ENCODE data around the gene REM2. TPM values are rescaled to one million over a fixed set of nuclear protein-coding genes. Genes with fewer than 3 reads are reported as not detected.

The REM2 gene
- total RNA-seq, 1 experiment from 2014 or later = not detected

DNA sequence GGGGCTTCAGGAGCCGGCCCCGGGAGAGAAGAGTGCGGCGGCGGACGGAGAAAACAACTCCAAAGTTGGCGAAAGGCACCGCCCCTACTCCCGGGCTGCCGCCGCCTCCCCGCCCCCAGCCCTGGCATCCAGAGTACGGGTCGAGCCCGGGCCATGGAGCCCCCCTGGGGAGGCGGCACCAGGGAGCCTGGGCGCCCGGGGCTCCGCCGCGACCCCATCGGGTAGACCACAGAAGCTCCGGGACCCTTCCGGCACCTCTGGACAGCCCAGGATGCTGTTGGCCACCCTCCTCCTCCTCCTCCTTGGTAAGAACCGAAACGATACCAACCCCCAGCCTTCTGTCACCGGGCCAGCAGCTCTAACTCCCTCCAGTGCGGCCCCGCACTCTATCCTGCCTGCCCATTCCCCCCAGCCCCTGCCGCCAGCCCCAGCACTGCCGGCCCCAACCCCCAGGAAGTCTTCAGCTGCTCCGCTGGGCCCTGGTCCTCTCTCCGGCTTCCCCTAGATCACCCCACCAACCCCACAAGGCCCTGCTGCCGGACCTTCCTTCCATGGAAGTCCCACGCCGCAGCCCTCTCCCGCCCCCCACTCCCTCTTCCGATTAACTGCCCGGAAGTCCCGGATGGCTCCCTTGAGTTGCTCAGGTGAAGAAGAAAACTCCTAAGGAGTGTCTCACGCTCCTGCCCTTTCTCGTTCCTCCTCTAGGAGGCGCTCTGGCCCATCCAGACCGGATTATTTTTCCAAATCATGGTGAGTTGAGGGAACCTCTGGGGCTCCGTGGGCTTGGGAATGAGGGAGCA, 10.8 kb upstream of the REM2 start:
- BruUV-seq (replicated peaks) = no TSS peak
- intact Hi-C loops (cut with micrococcal nuclease; ENCODE audit: unreplicated experiment) = no loop called here
- Histone ChIP-seq H3K4me3 (ENCODE audit: low read depth, low read length, poor library complexity, severe bottlenecking) (peak overlapping the region; percentile 96), H3K27me3 (replicated peaks; ENCODE audit: insufficient read depth, low read depth, low read length, poor library complexity) (no peaks in the 10 kb centered on the region), H3K4me1 (ENCODE audit: insufficient read depth, low read length, poor library complexity, severe bottlenecking) (peaks cover 12% of the 10 kb centered on the region), H3K27ac (ENCODE audit: low read depth, low read length, poor library complexity, severe bottlenecking) (peak overlapping the region; percentile 75), H3K9me3 (ENCODE audit: low read depth, low read length, poor library complexity, severe bottlenecking) (no peaks in the 10 kb centered on the region), H3K36me3 (ENCODE audit: insufficient read depth, low read length, poor library complexity, severe bottlenecking) (no peaks in the 10 kb centered on the region)
- TF ChIP-seq CTCF (conservative IDR thresholded peaks at IDR 0.05; ENCODE audit: low read depth, low read length) (peak; percentile 97), EZH2 (IDR thresholded peaks at IDR 0.05; ENCODE audit: borderline replicate concordance, low read depth, low read length, poor library complexity, severe bottlenecking) (no peak)
- ChIA-PET POLR2A (ENCODE audit: low non-redundant PET) (no interaction called here), CTCF (interaction anchor here (0.5 to 1.2 kb wide), 9 partner anchors 11 to 483 kb away, joined by 3 to 10 read pairs (median 4); partner anchors contain the start of genes PRMT5 and REM2)
- peak; percentile 83 for DNase-seq (ENCODE audit: low spot score)

DNA sequence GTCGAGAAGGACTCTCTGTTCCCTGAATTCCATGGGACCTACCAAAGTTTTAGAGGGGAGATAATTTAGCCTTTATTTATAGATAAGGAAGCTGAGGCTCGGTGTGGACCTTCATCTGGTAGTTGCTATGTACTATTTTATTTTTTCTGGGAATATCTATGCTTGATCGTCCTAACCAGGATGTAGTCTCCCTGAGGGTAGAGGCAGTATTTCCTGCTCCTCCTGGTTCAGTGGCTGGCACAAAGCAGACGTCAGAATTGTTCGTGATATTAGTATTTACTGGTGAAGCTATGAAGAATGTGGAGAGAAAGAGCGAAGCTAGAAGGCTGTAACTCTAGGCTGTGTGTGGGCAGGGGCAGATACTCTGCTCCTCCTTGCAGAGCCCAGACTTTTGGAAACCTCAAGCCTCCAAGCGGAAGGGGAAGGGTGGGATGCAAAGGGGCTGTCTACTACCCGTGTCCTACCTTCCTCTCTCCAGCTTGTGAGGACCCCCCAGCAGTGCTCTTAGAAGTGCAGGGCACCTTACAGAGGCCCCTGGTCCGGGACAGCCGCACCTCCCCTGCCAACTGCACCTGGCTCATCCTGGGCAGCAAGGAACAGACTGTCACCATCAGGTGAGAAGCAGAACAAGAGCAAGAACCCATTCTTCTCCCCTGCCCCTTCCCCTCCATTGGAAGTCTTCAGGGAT, 10.0 kb upstream of the REM2 start:
- peaks cover 12% of the 10 kb centered on the region for H3K4me1 ChIP-seq (ENCODE audit: insufficient read depth, low read length, poor library complexity, severe bottlenecking)
- no peaks in the 10 kb centered on the region for H3K36me3 ChIP-seq (ENCODE audit: insufficient read depth, low read length, poor library complexity, severe bottlenecking)
- no peak for DNase-seq (ENCODE audit: low spot score)
- BruUV-seq (replicated peaks) = no TSS peak
- ChIA-PET CTCF (interaction anchor here (0.5 to 1.1 kb wide), 8 partner anchors 14 to 484 kb away, joined by 3 to 10 read pairs (median 4); partner anchors contain the start of gene PRMT5), POLR2A (ENCODE audit: low non-redundant PET) (interaction anchor here (0.5 kb wide), 1 partner anchor 21 kb away, joined by 3 read pairs; no protein-coding TSS in a partner anchor)
- H3K4me3 ChIP-seq (ENCODE audit: low read depth, low read length, poor library complexity, severe bottlenecking) = peak overlapping the region; percentile 96
- TF ChIP-seq CTCF (conservative IDR thresholded peaks at IDR 0.05; ENCODE audit: low read depth, low read length) = no peak
- no peak for TF ChIP-seq EZH2 (IDR thresholded peaks at IDR 0.05; ENCODE audit: borderline replicate concordance, low read depth, low read length, poor library complexity, severe bottlenecking)
- intact Hi-C loops (cut with micrococcal nuclease; ENCODE audit: unreplicated experiment) = no loop called here
- H3K27ac ChIP-seq (ENCODE audit: low read depth, low read length, poor library complexity, severe bottlenecking) = no peak overlapping the region
- no peaks in the 10 kb centered on the region for H3K9me3 ChIP-seq (ENCODE audit: low read depth, low read length, poor library complexity, severe bottlenecking)
- no peaks in the 10 kb centered on the region for H3K27me3 ChIP-seq (replicated peaks; ENCODE audit: insufficient read depth, low read depth, low read length, poor library complexity)

GRCh38 chr14:22875003-22875747, 7.8 kb upstream of the REM2 start:
- peaks cover 12% of the 10 kb centered on the region for H3K4me1 ChIP-seq (ENCODE audit: insufficient read depth, low read length, poor library complexity, severe bottlenecking)
- BruUV-seq (replicated peaks) = no TSS peak
- no peak overlapping the region for H3K27ac ChIP-seq (ENCODE audit: low read depth, low read length, poor library complexity, severe bottlenecking)
- no peak for DNase-seq (ENCODE audit: low spot score)
- no peaks in the 10 kb centered on the region for H3K27me3 ChIP-seq (replicated peaks; ENCODE audit: insufficient read depth, low read depth, low read length, poor library complexity)
- POLR2A ChIA-PET (ENCODE audit: low non-redundant PET) = no interaction called here
- intact Hi-C loops (cut with micrococcal nuclease; ENCODE audit: unreplicated experiment) = no loop called here
- H3K36me3 ChIP-seq (ENCODE audit: insufficient read depth, low read length, poor library complexity, severe bottlenecking) = no peaks in the 10 kb centered on the region
- CTCF ChIA-PET = no interaction called here
- H3K9me3 ChIP-seq (ENCODE audit: low read depth, low read length, poor library complexity, severe bottlenecking) = no peaks in the 10 kb centered on the region
- H3K4me3 ChIP-seq (ENCODE audit: low read depth, low read length, poor library complexity, severe bottlenecking) = no peak overlapping the region
- TF ChIP-seq CTCF (conservative IDR thresholded peaks at IDR 0.05; ENCODE audit: low read depth, low read length) (no peak), EZH2 (IDR thresholded peaks at IDR 0.05; ENCODE audit: borderline replicate concordance, low read depth, low read length, poor library complexity, severe bottlenecking) (no peak)
